IMR-90 (cell line): Measurements from ENCODE around the gene PSMD10.

Source experiments
- POLR2A ChIP-seq: IDR thresholded peaks from 2 replicates; pipeline ENCODE4 v1.6.1; 2012; ENCODE audit warnings: mild to moderate bottlenecking, low read depth, low read length
- SMC3 ChIP-seq: fragments of 150-350 bp; IDR thresholded peaks from 2 replicates; pipeline ENCODE4 v1.6.1; 2016; ENCODE audit warnings: low read depth, mild to moderate bottlenecking, antibody characterized with exemption, low read length, moderate library complexity
- TF ChIP-seq, protein P1 (sequence below): conservative IDR thresholded peaks from 2 replicates; pipeline ENCODE4 v1.5.1; 2012; ENCODE audit warnings: mild to moderate bottlenecking, low read depth, low read length, improper control_type of control experiment

- TF ChIP-seq, protein P1, sequence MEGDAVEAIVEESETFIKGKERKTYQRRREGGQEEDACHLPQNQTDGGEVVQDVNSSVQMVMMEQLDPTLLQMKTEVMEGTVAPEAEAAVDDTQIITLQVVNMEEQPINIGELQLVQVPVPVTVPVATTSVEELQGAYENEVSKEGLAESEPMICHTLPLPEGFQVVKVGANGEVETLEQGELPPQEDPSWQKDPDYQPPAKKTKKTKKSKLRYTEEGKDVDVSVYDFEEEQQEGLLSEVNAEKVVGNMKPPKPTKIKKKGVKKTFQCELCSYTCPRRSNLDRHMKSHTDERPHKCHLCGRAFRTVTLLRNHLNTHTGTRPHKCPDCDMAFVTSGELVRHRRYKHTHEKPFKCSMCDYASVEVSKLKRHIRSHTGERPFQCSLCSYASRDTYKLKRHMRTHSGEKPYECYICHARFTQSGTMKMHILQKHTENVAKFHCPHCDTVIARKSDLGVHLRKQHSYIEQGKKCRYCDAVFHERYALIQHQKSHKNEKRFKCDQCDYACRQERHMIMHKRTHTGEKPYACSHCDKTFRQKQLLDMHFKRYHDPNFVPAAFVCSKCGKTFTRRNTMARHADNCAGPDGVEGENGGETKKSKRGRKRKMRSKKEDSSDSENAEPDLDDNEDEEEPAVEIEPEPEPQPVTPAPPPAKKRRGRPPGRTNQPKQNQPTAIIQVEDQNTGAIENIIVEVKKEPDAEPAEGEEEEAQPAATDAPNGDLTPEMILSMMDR = no peak
- TF ChIP-seq POLR2A (no peak), SMC3 (no peak)
Measured at GRCh38 chrX:108117988-108118387, 26.6 kb upstream of the PSMD10 start.
